Ovary (tissue), 3 donors: ENCODE results near the gene CBX7.

ENCODE experiments used
- POLR2A ChIP-seq: fragments of 450-650 bp; IDR thresholded peaks from one replicate; pipeline ENCODE4 v1.6.1; 2017; ENCODE audit warnings: antibody characterized with exemption, mild to moderate bottlenecking, moderate library complexity
- TF ChIP-seq, protein P1 (sequence below), 3 donors: fragments of 450-650 bp in 2 of 3; fragments of 200-600 bp in 1 of 3; IDR thresholded peaks; one replicate each; pipeline versions ENCODE4 v1.5.1 to v1.8.0; 2016 to 2022; ENCODE audit warnings: antibody characterized with exemption in 3 of 3, mild to moderate bottlenecking in 1 of 3
- donor health status: DM: no; HTN: no; CAD: no.

GRCh38 chr22:39173050-39173706 lies 20.7 kb upstream of the CBX7 start:
- TF ChIP-seq, protein P1, sequence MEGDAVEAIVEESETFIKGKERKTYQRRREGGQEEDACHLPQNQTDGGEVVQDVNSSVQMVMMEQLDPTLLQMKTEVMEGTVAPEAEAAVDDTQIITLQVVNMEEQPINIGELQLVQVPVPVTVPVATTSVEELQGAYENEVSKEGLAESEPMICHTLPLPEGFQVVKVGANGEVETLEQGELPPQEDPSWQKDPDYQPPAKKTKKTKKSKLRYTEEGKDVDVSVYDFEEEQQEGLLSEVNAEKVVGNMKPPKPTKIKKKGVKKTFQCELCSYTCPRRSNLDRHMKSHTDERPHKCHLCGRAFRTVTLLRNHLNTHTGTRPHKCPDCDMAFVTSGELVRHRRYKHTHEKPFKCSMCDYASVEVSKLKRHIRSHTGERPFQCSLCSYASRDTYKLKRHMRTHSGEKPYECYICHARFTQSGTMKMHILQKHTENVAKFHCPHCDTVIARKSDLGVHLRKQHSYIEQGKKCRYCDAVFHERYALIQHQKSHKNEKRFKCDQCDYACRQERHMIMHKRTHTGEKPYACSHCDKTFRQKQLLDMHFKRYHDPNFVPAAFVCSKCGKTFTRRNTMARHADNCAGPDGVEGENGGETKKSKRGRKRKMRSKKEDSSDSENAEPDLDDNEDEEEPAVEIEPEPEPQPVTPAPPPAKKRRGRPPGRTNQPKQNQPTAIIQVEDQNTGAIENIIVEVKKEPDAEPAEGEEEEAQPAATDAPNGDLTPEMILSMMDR (IDR thresholded peaks at IDR 0.05), result no peak
- TF ChIP-seq POLR2A, result no peak
